ENCODE measurements around the gene STK32A. TPM values are rescaled to one million over a fixed set of nuclear protein-coding genes. Genes with fewer than 3 reads are reported as not detected.

Gene STK32A
- total RNA-seq, 2 donors from 2014 or later = 0.64 to 12.9 TPM

- no peak for DNase-seq (ENCODE audit: low spot score)
- 45% methylated on average over 1 of the region's 1 CpG for WGBS
- Histone ChIP-seq H3K27ac (peak overlapping the region in 1 of 2 donors; percentile 8), H3K4me3 (no peak overlapping the region), H3K27me3 (replicated peaks; ENCODE audit: insufficient read depth) (no peaks in the 10 kb centered on the region), H3K4me1 (replicated peaks) (no peaks in the 10 kb centered on the region), H3K36me3 (no peaks in the 10 kb centered on the region), H3K9me3 (no peaks in the 10 kb centered on the region)
- no peak for TF ChIP-seq CTCF (IDR thresholded peaks at IDR 0.05)
- TF ChIP-seq POLR2AphosphoS5 (IDR thresholded peaks at IDR 0.05) = no peak
- no peak for TF ChIP-seq POLR2A (IDR thresholded peaks at IDR 0.05)
- intact Hi-C loops (cut with DNase I) = no loop called here
Observed at GRCh38 chr5:147427521-147428401, 192.9 kb downstream of the STK32A start.

DNA sequence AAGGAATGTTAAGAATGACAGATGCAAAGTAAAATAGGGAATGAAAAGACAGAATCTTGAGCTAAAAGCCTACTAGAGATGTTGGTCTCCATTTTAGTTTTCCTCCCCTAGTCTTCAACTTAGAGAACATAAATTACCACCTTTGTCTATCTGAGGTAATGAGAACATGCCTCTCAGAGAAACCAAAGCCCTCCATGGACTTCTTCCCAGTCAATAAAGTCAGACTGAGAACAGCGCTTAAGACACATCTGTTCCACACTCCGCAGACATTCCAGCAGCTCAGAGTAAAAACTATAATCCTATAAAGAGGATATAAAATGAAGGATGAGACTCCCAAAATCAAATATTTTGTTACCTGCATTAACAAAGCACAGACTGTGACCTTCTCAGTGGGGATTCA is 195.8 kb downstream of the STK32A start:
- Histone ChIP-seq H3K4me3 (no peak overlapping the region), H3K27me3 (replicated peaks; ENCODE audit: insufficient read depth) (no peaks in the 10 kb centered on the region), H3K36me3 (no peaks in the 10 kb centered on the region), H3K4me1 (replicated peaks) (no peaks in the 10 kb centered on the region), H3K27ac (no peak overlapping the region), H3K9me3 (no peaks in the 10 kb centered on the region)
- 74% methylated on average over 2 of the region's 2 CpGs for WGBS
- no peak for DNase-seq (ENCODE audit: low spot score)
- no peak for TF ChIP-seq CTCF (IDR thresholded peaks at IDR 0.05)
- TF ChIP-seq POLR2AphosphoS5 (IDR thresholded peaks at IDR 0.05) = no peak
- no peak for TF ChIP-seq POLR2A (IDR thresholded peaks at IDR 0.05)
- intact Hi-C loops (cut with DNase I) = no loop called here

DNA sequence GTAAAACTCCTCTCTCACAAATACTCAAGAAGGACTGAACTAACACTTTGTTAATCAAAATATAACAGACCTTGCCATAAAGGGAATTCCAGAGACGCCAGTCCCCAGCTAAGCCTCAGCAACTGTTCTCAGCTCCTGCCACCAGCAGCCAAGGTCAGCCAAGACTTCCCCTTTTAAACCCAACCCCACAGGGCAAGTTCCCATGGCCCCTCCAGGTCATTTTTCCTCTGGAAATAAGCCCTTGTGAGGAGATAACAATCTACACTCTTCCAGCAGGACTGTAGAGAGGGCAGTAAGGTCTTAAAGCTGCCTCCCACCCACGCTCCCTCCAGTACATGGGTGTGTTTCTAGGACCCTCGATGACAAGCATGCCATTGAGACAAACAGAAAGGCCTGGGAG is 196.8 kb downstream of the STK32A start:
- H3K27ac ChIP-seq = peak overlapping the region; percentile 20 to 35
- no peak overlapping the region for H3K4me3 ChIP-seq
- no peak for TF ChIP-seq POLR2AphosphoS5 (IDR thresholded peaks at IDR 0.05)
- no peak for TF ChIP-seq CTCF (IDR thresholded peaks at IDR 0.05)
- TF ChIP-seq POLR2A (IDR thresholded peaks at IDR 0.05) = no peak
- no peaks in the 10 kb centered on the region for H3K9me3 ChIP-seq
- DNase-seq (ENCODE audit: low spot score) = no peak
- no peaks in the 10 kb centered on the region for H3K27me3 ChIP-seq (replicated peaks; ENCODE audit: insufficient read depth)
- 61% methylated on average over 3 of the region's 3 CpGs for WGBS
- no peaks in the 10 kb centered on the region for H3K4me1 ChIP-seq (replicated peaks)
- H3K36me3 ChIP-seq = no peaks in the 10 kb centered on the region
- intact Hi-C loops (cut with DNase I) = no loop called here

GRCh38 chr5:147432323-147432722 is 197.5 kb downstream of the STK32A start:
- Histone ChIP-seq H3K4me1 (replicated peaks) (no peaks in the 10 kb centered on the region), H3K4me3 (no peak overlapping the region), H3K36me3 (no peaks in the 10 kb centered on the region), H3K9me3 (no peaks in the 10 kb centered on the region), H3K27ac (peak overlapping the region; percentile 20 to 35), H3K27me3 (replicated peaks; ENCODE audit: insufficient read depth) (no peaks in the 10 kb centered on the region)
- no peak for TF ChIP-seq CTCF (IDR thresholded peaks at IDR 0.05)
- no peak for TF ChIP-seq POLR2A (IDR thresholded peaks at IDR 0.05)
- TF ChIP-seq POLR2AphosphoS5 (IDR thresholded peaks at IDR 0.05) = no peak
- 56% methylated on average over 4 of the region's 4 CpGs for WGBS
- intact Hi-C loops (cut with DNase I) = no loop called here
- no peak for DNase-seq (ENCODE audit: low spot score)

DNA sequence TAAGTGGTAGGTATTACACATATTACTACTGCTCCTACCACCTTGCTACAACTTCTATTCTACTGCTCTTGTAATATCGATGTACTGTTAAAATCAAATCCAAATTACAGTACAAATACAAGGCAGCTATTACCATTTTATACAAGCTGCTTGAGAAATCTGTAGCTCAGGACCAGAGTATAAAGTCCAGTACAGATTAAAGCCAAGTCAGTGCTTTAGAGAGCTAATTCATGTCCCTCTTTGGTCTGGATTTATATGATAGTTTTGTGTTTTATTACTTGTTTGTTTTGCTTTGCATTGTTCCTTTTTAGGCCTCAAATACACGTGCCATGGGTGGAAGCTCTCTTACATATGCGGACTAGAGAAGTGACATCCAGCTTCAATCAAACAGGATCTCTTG is 199.2 kb downstream of the STK32A start:
- no peaks in the 10 kb centered on the region for H3K36me3 ChIP-seq
- TF ChIP-seq POLR2AphosphoS5 (IDR thresholded peaks at IDR 0.05) = peak; percentile 20
- TF ChIP-seq CTCF (IDR thresholded peaks at IDR 0.05) = no peak
- no peak for TF ChIP-seq POLR2A (IDR thresholded peaks at IDR 0.05)
- WGBS = 17% methylated on average over 3 of the region's 3 CpGs
- no peaks in the 10 kb centered on the region for H3K9me3 ChIP-seq
- peak overlapping the region in 1 of 2 donors; percentile 25 for H3K27ac ChIP-seq
- intact Hi-C loops (cut with DNase I) = no loop called here
- DNase-seq (ENCODE audit: low spot score) = no peak
- H3K4me3 ChIP-seq = no peak overlapping the region
- no peaks in the 10 kb centered on the region for H3K4me1 ChIP-seq (replicated peaks)
- H3K27me3 ChIP-seq (replicated peaks; ENCODE audit: insufficient read depth) = no peaks in the 10 kb centered on the region
